ENCODE data around the gene PRR9.

DNA sequence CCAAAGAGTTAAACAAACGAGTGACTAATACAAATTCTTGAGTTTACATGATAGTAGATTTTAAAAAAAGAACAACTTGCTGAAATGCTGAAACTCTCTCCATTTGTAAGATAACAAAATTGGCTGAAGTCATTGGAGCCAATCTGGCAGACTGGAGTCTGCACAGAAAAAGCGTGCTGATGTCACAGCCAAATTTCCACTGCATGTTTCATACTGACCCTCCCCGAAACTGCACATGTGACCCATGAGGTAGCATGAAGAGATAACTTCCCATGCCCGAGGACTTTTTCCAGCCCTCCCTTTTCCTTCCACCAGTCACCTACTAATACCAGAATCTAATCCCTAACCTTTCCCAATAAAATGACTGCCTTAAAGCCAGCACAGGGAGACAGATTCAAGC, 15.4 kb upstream of the PRR9 start:
- TF ChIP-seq EZH2 (IDR thresholded peaks at IDR 0.05; ENCODE audit: low read depth, unreplicated experiment), result no peak
- TF ChIP-seq, protein P1, sequence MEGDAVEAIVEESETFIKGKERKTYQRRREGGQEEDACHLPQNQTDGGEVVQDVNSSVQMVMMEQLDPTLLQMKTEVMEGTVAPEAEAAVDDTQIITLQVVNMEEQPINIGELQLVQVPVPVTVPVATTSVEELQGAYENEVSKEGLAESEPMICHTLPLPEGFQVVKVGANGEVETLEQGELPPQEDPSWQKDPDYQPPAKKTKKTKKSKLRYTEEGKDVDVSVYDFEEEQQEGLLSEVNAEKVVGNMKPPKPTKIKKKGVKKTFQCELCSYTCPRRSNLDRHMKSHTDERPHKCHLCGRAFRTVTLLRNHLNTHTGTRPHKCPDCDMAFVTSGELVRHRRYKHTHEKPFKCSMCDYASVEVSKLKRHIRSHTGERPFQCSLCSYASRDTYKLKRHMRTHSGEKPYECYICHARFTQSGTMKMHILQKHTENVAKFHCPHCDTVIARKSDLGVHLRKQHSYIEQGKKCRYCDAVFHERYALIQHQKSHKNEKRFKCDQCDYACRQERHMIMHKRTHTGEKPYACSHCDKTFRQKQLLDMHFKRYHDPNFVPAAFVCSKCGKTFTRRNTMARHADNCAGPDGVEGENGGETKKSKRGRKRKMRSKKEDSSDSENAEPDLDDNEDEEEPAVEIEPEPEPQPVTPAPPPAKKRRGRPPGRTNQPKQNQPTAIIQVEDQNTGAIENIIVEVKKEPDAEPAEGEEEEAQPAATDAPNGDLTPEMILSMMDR (conservative IDR thresholded peaks at IDR 0.05; ENCODE audit: low read depth in 2 of 2), result no peak
- TF ChIP-seq, protein P2, sequence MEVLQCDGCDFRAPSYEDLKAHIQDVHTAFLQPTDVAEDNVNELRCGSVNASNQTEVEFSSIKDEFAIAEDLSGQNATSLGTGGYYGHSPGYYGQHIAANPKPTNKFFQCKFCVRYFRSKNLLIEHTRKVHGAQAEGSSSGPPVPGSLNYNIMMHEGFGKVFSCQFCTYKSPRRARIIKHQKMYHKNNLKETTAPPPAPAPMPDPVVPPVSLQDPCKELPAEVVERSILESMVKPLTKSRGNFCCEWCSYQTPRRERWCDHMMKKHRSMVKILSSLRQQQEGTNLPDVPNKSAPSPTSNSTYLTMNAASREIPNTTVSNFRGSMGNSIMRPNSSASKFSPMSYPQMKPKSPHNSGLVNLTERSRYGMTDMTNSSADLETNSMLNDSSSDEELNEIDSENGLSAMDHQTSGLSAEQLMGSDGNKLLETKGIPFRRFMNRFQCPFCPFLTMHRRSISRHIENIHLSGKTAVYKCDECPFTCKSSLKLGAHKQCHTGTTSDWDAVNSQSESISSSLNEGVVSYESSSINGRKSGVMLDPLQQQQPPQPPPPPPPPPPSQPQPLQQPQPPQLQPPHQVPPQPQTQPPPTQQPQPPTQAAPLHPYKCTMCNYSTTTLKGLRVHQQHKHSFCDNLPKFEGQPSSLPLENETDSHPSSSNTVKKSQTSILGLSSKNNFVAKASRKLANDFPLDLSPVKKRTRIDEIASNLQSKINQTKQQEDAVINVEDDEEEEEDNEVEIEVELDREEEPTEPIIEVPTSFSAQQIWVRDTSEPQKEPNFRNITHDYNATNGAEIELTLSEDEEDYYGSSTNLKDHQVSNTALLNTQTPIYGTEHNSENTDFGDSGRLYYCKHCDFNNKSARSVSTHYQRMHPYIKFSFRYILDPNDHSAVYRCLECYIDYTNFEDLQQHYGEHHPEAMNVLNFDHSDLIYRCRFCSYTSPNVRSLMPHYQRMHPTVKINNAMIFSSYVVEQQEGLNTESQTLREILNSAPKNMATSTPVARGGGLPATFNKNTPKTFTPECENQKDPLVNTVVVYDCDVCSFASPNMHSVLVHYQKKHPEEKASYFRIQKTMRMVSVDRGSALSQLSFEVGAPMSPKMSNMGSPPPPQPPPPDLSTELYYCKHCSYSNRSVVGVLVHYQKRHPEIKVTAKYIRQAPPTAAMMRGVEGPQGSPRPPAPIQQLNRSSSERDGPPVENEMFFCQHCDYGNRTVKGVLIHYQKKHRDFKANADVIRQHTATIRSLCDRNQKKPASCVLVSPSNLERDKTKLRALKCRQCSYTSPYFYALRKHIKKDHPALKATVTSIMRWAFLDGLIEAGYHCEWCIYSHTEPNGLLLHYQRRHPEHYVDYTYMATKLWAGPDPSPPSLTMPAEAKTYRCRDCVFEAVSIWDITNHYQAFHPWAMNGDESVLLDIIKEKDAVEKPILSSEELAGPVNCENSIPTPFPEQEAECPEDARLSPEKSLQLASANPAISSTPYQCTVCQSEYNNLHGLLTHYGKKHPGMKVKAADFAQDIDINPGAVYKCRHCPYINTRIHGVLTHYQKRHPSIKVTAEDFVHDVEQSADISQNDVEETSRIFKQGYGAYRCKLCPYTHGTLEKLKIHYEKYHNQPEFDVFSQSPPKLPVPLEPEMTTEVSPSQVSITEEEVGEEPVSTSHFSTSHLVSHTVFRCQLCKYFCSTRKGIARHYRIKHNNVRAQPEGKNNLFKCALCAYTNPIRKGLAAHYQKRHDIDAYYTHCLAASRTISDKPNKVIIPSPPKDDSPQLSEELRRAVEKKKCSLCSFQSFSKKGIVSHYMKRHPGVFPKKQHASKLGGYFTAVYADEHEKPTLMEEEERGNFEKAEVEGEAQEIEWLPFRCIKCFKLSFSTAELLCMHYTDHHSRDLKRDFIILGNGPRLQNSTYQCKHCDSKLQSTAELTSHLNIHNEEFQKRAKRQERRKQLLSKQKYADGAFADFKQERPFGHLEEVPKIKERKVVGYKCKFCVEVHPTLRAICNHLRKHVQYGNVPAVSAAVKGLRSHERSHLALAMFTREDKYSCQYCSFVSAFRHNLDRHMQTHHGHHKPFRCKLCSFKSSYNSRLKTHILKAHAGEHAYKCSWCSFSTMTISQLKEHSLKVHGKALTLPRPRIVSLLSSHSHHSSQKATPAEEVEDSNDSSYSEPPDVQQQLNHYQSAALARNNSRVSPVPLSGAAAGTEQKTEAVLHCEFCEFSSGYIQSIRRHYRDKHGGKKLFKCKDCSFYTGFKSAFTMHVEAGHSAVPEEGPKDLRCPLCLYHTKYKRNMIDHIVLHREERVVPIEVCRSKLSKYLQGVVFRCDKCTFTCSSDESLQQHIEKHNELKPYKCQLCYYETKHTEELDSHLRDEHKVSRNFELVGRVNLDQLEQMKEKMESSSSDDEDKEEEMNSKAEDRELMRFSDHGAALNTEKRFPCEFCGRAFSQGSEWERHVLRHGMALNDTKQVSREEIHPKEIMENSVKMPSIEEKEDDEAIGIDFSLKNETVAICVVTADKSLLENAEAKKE (CRISPR knock-in tag; IDR thresholded peaks at IDR 0.05), result no peak
